ENCODE results near the gene EMC10. TPM values are rescaled to one million over a fixed set of nuclear protein-coding genes. Genes with fewer than 3 reads are reported as not detected.

The EMC10 gene
- total and polyA plus RNA-seq, 4 donors, result 62.2 to 165 (median 137) TPM

GRCh38 chr19:50481351-50482149 is 5.2 kb downstream of the EMC10 start:
- ATAC-seq (ENCODE audit: insufficient read depth, low FRiP score) (no peak), DNase-seq (no peak)
- no peak overlapping the region for H3K27ac ChIP-seq (ENCODE audit: low read depth in 1 of 2, low read length in 1 of 2)
- no peaks in the 10 kb centered on the region for H3K27me3 ChIP-seq (ENCODE audit: control insufficient read depth in 3 of 3, insufficient read depth in 3 of 3, low read length in 2 of 3)
- no peak overlapping the region for H3K9ac ChIP-seq (ENCODE audit: insufficient read depth in 1 of 2, low read length in 2 of 2)
- H3K9me3 ChIP-seq (ENCODE audit: control insufficient read depth in 4 of 4, insufficient read depth in 3 of 4, low read length in 3 of 4), result no peaks in the 10 kb centered on the region
- 95 to 96% methylated on average over 26 to 27 of the region's 27 CpGs for WGBS, 2 donors
- no peak for TF ChIP-seq CTCF (IDR thresholded peaks at IDR 0.05; ENCODE audit: control extremely low read depth, extremely low read depth)
- peaks cover 5 to 10% (median 7%) of the 10 kb centered on the region in 5 donors for H3K4me1 ChIP-seq (ENCODE audit: control insufficient read depth in 5 of 5, insufficient read depth in 5 of 5, low read length in 5 of 5)
- no peak overlapping the region for H3K4me3 ChIP-seq
- H3K36me3 ChIP-seq (ENCODE audit: control insufficient read depth in 4 of 4, insufficient read depth in 4 of 4, low read length in 4 of 4), result peaks cover 0 to 44% (median 17%) of the 10 kb centered on the region in 4 donors

GRCh38 chr19:50482271-50482855 is 6.1 kb downstream of the EMC10 start:
- H3K27ac ChIP-seq (ENCODE audit: low read depth in 1 of 2, low read length in 1 of 2), result no peak overlapping the region
- peaks cover 3 to 5% (median 3%) of the 10 kb centered on the region in 5 donors for H3K4me1 ChIP-seq (ENCODE audit: control insufficient read depth in 5 of 5, insufficient read depth in 5 of 5, low read length in 5 of 5)
- no peaks in the 10 kb centered on the region for H3K9me3 ChIP-seq (ENCODE audit: control insufficient read depth in 4 of 4, insufficient read depth in 3 of 4, low read length in 3 of 4)
- H3K4me3 ChIP-seq, result no peak overlapping the region
- H3K36me3 ChIP-seq (ENCODE audit: control insufficient read depth in 4 of 4, insufficient read depth in 4 of 4, low read length in 4 of 4), result peaks cover 0 to 44% (median 17%) of the 10 kb centered on the region in 4 donors
- no peak for DNase-seq
- no peak for TF ChIP-seq CTCF (IDR thresholded peaks at IDR 0.05; ENCODE audit: control extremely low read depth, extremely low read depth)
- ATAC-seq (ENCODE audit: insufficient read depth, low FRiP score), result no peak
- H3K9ac ChIP-seq (ENCODE audit: insufficient read depth in 1 of 2, low read length in 2 of 2), result no peak overlapping the region
- WGBS, 2 donors, result 90 to 94% methylated on average over 16 of the region's 16 CpGs
- H3K27me3 ChIP-seq (ENCODE audit: control insufficient read depth in 3 of 3, insufficient read depth in 3 of 3, low read length in 2 of 3), result peaks cover 0 to 2% (median 0%) of the 10 kb centered on the region in 3 donors

DNA sequence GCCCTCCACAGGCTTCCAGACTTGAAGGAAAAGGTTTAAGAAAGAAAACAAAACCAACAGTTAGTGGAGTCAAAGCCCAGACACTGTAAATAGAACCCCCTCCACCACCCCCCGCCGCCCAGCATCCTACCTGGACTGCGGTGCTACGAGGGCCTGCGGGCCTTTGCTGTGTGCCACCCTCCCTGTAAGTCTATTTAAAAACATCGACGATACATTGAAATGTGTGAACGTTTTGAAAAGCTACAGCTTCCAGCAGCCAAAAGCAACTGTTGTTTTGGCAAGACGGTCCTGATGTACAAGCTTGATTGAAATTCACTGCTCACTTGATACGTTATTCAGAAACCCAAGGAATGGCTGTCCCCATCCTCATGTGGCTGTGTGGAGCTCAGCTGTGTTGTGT is 6.6 kb downstream of the EMC10 start:
- DNase-seq (no peak), ATAC-seq (ENCODE audit: insufficient read depth, low FRiP score) (no peak)
- no peaks in the 10 kb centered on the region for H3K4me1 ChIP-seq (ENCODE audit: control insufficient read depth in 5 of 5, insufficient read depth in 5 of 5, low read length in 5 of 5)
- H3K9ac ChIP-seq (ENCODE audit: insufficient read depth in 1 of 2, low read length in 2 of 2), result no peak overlapping the region
- no peak overlapping the region for H3K4me3 ChIP-seq
- no peaks in the 10 kb centered on the region for H3K9me3 ChIP-seq (ENCODE audit: control insufficient read depth in 4 of 4, insufficient read depth in 3 of 4, low read length in 3 of 4)
- H3K27me3 ChIP-seq (ENCODE audit: control insufficient read depth in 3 of 3, insufficient read depth in 3 of 3, low read length in 2 of 3), result peaks cover 0 to 6% (median 0%) of the 10 kb centered on the region in 3 donors
- no peak for TF ChIP-seq CTCF (IDR thresholded peaks at IDR 0.05; ENCODE audit: control extremely low read depth, extremely low read depth)
- H3K27ac ChIP-seq (ENCODE audit: low read depth in 1 of 2, low read length in 1 of 2), result no peak overlapping the region
- 89 to 93% methylated on average over 10 of the region's 10 CpGs for WGBS, 2 donors
- H3K36me3 ChIP-seq (ENCODE audit: control insufficient read depth in 4 of 4, insufficient read depth in 4 of 4, low read length in 4 of 4), result peaks cover 0 to 44% (median 17%) of the 10 kb centered on the region in 4 donors
